ENCODE measurements around the gene NFASC.

GRCh38 chr1:205037539-205037938, 166.9 kb downstream of the NFASC start:
- TF ChIP-seq, protein P1, sequence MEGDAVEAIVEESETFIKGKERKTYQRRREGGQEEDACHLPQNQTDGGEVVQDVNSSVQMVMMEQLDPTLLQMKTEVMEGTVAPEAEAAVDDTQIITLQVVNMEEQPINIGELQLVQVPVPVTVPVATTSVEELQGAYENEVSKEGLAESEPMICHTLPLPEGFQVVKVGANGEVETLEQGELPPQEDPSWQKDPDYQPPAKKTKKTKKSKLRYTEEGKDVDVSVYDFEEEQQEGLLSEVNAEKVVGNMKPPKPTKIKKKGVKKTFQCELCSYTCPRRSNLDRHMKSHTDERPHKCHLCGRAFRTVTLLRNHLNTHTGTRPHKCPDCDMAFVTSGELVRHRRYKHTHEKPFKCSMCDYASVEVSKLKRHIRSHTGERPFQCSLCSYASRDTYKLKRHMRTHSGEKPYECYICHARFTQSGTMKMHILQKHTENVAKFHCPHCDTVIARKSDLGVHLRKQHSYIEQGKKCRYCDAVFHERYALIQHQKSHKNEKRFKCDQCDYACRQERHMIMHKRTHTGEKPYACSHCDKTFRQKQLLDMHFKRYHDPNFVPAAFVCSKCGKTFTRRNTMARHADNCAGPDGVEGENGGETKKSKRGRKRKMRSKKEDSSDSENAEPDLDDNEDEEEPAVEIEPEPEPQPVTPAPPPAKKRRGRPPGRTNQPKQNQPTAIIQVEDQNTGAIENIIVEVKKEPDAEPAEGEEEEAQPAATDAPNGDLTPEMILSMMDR (IDR thresholded peaks at IDR 0.05) = no peak
- TF ChIP-seq POLR2A (IDR thresholded peaks at IDR 0.05) = no peak

All from testis (tissue), 2 donors.